22Rv1 (cell line): Measurements from ENCODE around the gene RYR2.

ENCODE experiments used
- CTCF ChIP-seq: fragments of 450-650 bp; IDR thresholded peaks from 2 replicates; pipeline ENCODE4 v1.5.1; 2017; ENCODE audit warnings: mild to moderate bottlenecking
- ZFX ChIP-seq: fragments of 450-650 bp; IDR thresholded peaks from 2 replicates; pipeline ENCODE4 v1.6.1; 2017; ENCODE audit warnings: antibody characterized with exemption, borderline replicate concordance

- no peak for TF ChIP-seq CTCF
- TF ChIP-seq ZFX: no peak
Measured at GRCh38 chr1:237133921-237134320, 91.9 kb downstream of the RYR2 start.
